NT2/D1 (cell line): ENCODE results near the gene BCAS3.

Source experiments
- DNase-seq: peaks from one replicate; pipeline ENCODE4 v3.0.0-alpha.2; 2011; ENCODE audit warnings: low read depth, low spot score
- H3K27me3 ChIP-seq: 2 replicates; pipeline ENCODE4 v1.6.0; 2011; ENCODE audit warnings: mild to moderate bottlenecking; ENCODE audit not compliant: insufficient read length, insufficient read depth
- H3K36me3 ChIP-seq: 2 replicates; pipeline ENCODE4 v1.6.1; 2011; ENCODE audit warnings: mild to moderate bottlenecking, low read length, mixed read lengths; ENCODE audit not compliant: insufficient read depth, insufficient read length
- H3K4me1 ChIP-seq: 2 replicates; pipeline ENCODE4 v1.5.1; 2011; ENCODE audit not compliant: insufficient read depth, insufficient read length
- H3K4me3 ChIP-seq: 2 replicates; pipeline ENCODE4 v1.5.1; 2011; ENCODE audit warnings: low read depth; ENCODE audit not compliant: insufficient read length
- H3K9ac ChIP-seq: 2 replicates; pipeline ENCODE4 v1.6.0; 2011; ENCODE audit warnings: low read depth; ENCODE audit not compliant: insufficient read length
- H3K9me3 ChIP-seq: 2 replicates; pipeline ENCODE4 v1.5.1; 2011; ENCODE audit warnings: mild to moderate bottlenecking, low read length; ENCODE audit not compliant: insufficient read depth
- SUZ12 ChIP-seq: IDR thresholded peaks from 2 replicates; pipeline ENCODE4 v1.6.1; 2011; ENCODE audit not compliant: insufficient read length, insufficient read depth; ENCODE audit errors: extremely low read depth
- YY1 ChIP-seq: IDR thresholded peaks from 2 replicates; pipeline ENCODE4 v1.6.1; 2011; ENCODE audit not compliant: insufficient read length, insufficient read depth
- ZNF274 ChIP-seq: IDR thresholded peaks from 2 replicates; pipeline ENCODE4 v1.6.1; 2011; ENCODE audit warnings: mild to moderate bottlenecking, low read depth, low read length

BCAS3 gene

DNA sequence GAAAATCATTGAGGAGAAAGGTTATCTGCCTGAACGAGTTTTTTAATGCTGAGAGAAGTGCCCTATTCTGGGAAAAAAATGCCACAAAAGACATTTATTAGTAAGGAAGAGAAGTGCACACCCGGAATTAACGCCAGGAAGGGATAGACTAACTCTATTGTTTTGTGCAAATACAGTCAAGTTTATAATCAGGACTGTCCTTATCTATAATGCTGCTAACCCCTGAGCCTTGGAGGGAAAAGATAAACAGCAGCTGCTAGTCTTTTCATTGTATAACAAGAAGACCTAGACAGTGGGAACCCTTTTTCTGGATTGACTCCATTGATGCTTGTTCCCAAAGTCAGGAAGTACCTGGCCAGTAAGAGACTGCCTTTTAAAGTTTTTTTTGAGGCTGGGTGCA lies 26.5 kb downstream of the BCAS3 start:
- Histone ChIP-seq H3K27me3 (no peaks in the 10 kb centered on the region), H3K36me3 (no peaks in the 10 kb centered on the region), H3K9ac (no peak overlapping the region), H3K9me3 (no peaks in the 10 kb centered on the region), H3K4me1 (no peaks in the 10 kb centered on the region), H3K4me3 (no peak overlapping the region)
- DNase-seq: no peak
- no peak for TF ChIP-seq SUZ12
- TF ChIP-seq YY1: no peak
- TF ChIP-seq ZNF274: no peak

DNA sequence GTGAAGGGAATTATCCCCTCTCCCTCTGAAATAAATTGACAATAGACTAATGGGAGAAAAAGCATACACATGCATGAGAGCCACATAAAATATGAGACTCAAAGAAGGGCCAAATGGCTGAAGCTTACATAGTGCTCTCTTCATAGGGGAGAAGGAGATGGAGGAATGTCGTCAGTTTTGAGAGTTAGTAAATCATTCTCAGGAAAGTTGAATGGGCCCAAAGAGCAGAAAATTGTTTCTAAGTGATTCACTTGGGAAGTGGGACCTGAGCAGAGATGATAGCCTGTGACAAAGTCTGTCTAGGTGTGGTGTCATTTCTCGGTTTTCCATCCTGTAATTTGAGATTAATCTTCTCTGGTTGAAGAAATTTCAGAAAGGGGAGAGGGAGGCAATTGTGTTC lies 35.0 kb downstream of the BCAS3 start:
- H3K4me1 ChIP-seq: no peaks in the 10 kb centered on the region
- no peaks in the 10 kb centered on the region for H3K36me3 ChIP-seq
- DNase-seq: no peak
- no peak overlapping the region for H3K9ac ChIP-seq
- no peaks in the 10 kb centered on the region for H3K9me3 ChIP-seq
- no peak overlapping the region for H3K4me3 ChIP-seq
- TF ChIP-seq SUZ12: no peak
- TF ChIP-seq ZNF274: no peak
- no peak for TF ChIP-seq YY1
- no peaks in the 10 kb centered on the region for H3K27me3 ChIP-seq

DNA sequence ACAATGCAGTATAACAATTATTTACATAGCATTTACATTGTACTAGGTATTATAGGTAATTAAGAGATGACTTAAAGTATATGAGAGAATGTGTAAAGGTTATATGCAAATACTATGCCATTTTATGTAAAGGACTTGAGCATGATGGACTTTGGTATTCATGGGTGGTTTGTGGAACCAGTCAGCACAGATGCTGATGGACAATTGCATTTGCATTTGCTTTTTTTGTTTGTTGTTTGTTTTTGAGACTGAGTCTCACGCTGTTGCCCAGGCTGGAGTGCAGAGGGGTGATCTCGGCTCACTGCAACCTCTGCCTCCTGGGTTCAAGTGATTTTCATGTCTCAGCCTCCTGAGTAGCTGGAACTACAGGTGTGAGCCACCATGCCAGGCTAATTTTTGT lies 36.0 kb downstream of the BCAS3 start:
- H3K27me3 ChIP-seq: no peaks in the 10 kb centered on the region
- H3K4me1 ChIP-seq: no peaks in the 10 kb centered on the region
- DNase-seq: no peak
- H3K9me3 ChIP-seq: no peaks in the 10 kb centered on the region
- H3K9ac ChIP-seq: no peak overlapping the region
- no peaks in the 10 kb centered on the region for H3K36me3 ChIP-seq
- no peak overlapping the region for H3K4me3 ChIP-seq
- TF ChIP-seq SUZ12 (no peak), ZNF274 (no peak), YY1 (no peak)

DNA sequence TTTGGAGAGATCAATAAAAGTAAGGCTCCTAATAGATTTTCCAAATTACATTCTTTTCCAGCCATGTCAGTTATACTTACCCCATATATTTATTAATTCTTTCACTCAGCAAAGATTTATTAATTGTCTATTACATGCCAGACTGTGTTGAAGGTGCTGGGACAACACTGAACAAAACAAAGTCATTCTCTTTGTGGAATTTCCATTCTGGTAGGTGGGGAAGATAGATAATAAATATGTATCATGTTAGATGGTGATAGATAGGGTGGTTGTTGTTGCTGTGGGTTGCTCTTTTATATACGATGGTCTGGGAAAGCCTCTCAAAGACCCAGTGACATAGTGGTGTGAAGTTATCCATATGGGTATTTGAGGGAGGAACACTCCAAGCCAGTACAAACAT lies 39.1 kb downstream of the BCAS3 start:
- Histone ChIP-seq H3K36me3 (no peaks in the 10 kb centered on the region), H3K9ac (no peak overlapping the region), H3K9me3 (no peaks in the 10 kb centered on the region), H3K27me3 (no peaks in the 10 kb centered on the region), H3K4me3 (no peak overlapping the region), H3K4me1 (no peaks in the 10 kb centered on the region)
- TF ChIP-seq YY1 (no peak), ZNF274 (no peak), SUZ12 (no peak)
- DNase-seq: no peak

DNA sequence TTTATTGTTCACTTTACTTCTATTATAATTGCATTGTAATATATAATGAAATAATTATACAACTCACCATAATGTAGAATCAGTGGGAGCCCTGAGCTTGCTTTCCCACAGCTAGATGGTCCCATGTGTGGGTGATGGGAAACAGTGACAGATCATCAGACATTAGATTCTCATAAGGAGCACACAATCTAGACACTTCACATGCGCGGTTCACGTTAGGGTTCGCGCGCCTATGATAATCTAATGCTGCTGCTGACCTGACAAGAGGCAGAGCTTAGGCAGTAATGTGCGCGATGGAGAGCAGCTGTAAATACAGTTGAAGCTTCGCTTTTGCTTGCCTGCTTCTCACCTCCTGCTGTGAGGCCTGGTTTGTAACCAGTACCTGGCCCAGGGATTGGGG lies 40.2 kb downstream of the BCAS3 start:
- Histone ChIP-seq H3K4me1 (no peaks in the 10 kb centered on the region), H3K27me3 (no peaks in the 10 kb centered on the region), H3K36me3 (no peaks in the 10 kb centered on the region), H3K4me3 (no peak overlapping the region), H3K9ac (no peak overlapping the region), H3K9me3 (no peaks in the 10 kb centered on the region)
- no peak for DNase-seq
- TF ChIP-seq SUZ12 (no peak), ZNF274 (no peak), YY1 (no peak)

DNA sequence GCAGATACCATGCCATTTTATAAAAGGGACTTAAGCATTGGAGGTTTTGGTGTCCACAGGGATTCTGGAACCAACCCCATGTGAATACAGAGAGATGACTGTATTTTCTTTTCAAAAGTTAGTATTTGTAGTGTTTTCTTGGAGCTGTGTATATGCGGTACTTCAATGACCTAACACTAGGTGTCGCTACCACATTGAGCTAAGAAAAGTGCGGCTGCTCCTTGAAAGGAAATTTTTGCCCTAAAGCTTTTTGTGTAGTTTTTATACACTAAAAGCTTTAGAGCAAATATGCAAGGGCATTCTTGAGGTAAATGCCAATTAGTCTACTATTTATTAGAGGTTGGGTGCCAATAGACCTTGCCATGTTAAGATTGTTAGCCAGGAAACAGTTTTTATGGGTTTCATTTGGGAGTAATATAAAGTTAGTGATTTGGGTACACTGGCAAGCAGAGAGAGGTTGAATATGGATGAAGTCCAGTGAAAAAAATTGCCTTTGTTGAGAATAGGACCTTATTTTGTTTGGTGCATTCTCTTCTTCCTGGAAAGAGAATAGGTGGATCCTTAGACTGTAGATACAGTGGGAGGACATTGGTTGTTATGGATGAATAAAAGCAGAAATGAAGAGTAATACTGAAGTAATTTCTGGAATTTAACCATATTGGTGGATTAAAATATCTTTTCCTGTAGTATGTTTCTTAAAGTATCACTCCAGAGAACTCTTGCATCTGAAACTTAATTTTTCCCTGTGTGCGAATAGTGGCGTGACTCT lies 43.3 kb downstream of the BCAS3 start:
- no peaks in the 10 kb centered on the region for H3K4me1 ChIP-seq
- no peaks in the 10 kb centered on the region for H3K27me3 ChIP-seq
- DNase-seq: peak; percentile 54
- H3K9me3 ChIP-seq: no peaks in the 10 kb centered on the region
- no peak for TF ChIP-seq ZNF274
- no peak for TF ChIP-seq SUZ12
- no peak for TF ChIP-seq YY1
- no peak overlapping the region for H3K9ac ChIP-seq
- no peaks in the 10 kb centered on the region for H3K36me3 ChIP-seq
- H3K4me3 ChIP-seq: no peak overlapping the region

DNA sequence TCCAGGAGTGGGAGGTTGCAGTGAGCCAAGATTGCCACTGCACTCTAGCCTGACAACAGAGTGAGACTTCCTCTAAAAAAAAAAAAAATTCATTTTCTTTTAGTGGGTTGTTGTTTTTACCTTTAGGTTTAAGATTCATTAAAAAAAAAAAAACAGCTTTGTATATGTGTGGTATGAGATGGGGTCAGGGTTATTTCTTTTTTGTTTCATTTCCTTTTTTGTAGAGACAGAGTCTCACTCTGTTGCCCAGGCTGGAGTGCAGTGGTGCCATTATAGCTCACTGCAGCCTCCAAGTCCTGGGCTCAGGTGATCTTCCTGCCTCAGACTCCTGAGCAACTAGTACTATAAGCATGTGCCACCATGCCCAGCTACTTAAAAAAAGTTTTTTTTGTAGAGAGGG lies 47.0 kb downstream of the BCAS3 start:
- Histone ChIP-seq H3K4me3 (no peak overlapping the region), H3K9ac (no peak overlapping the region), H3K9me3 (no peaks in the 10 kb centered on the region), H3K36me3 (no peaks in the 10 kb centered on the region), H3K4me1 (no peaks in the 10 kb centered on the region), H3K27me3 (no peaks in the 10 kb centered on the region)
- DNase-seq: no peak
- TF ChIP-seq SUZ12 (no peak), YY1 (no peak), ZNF274 (no peak)
